H1 (cell line): ENCODE results near the gene CPLANE2. TPM values are rescaled to one million over a fixed set of nuclear protein-coding genes. Genes with fewer than 3 reads are reported as not detected.

Experiments used
- CTCF ChIA-PET: fragments of 300-600 bp; sonication (Branson Sonifier 250); formaldehyde crosslinking; loops from one replicate; lab custom pipeline; 2021; ENCODE audit not compliant: partially characterized antibody; lab: Charles Lee
- POLR2A ChIA-PET: fragments of 300-600 bp; sonication (Branson Sonifier 250); formaldehyde crosslinking; loops from one replicate; lab custom pipeline; 2021; ENCODE audit warnings: inconsistent platforms; ENCODE audit not compliant: partially characterized antibody; lab: Charles Lee
- DNase-seq, 2 experiments: peaks; one replicate each; pipeline versions ENCODE4 v3.0.0 to v3.0.0-alpha.2; 2010 to 2022; ENCODE audit warnings: low spot score in 2 of 2, low read depth in 1 of 2, mixed read lengths in 1 of 2
- FAIRE-seq: peaks from 2 replicates; lab custom pipeline; 2011; peaks lifted over from hg19 to GRCh38; lab: Jason Lieb, UNC
- H2AFZ ChIP-seq: 2 replicates; pipeline ENCODE4 v1.8.1; 2012; ENCODE audit warnings: low read length, inconsistent platforms
- H2AK5ac ChIP-seq: 2 replicates; pipeline ENCODE4 v1.6.1; 2013; ENCODE audit warnings: low read depth, low read length
- H2BK120ac ChIP-seq: replicated peaks from 2 replicates; pipeline ENCODE3; 2013; ENCODE audit warnings: low read depth, low read length, inconsistent platforms
- H2BK12ac ChIP-seq: 2 replicates; pipeline ENCODE4 v1.6.1; 2013; ENCODE audit warnings: low read depth, low read length
- H2BK15ac ChIP-seq: 2 replicates; pipeline ENCODE4 v1.6.1; 2013; ENCODE audit warnings: low read length
- H2BK20ac ChIP-seq: 2 replicates; pipeline ENCODE4 v1.6.1; 2013; ENCODE audit warnings: low read length
- H2BK5ac ChIP-seq: 2 replicates; pipeline ENCODE4 v1.6.1; 2013; ENCODE audit warnings: low read depth, low read length
- H3K14ac ChIP-seq: 2 replicates; pipeline ENCODE4 v1.6.1; 2013; ENCODE audit warnings: inconsistent platforms; ENCODE audit not compliant: insufficient read length
- H3K18ac ChIP-seq: 2 replicates; pipeline ENCODE4 v1.6.1; 2013; ENCODE audit warnings: low read length; ENCODE audit errors: extremely low read depth
- H3K23ac ChIP-seq: 2 replicates; pipeline ENCODE4 v1.6.1; 2013; ENCODE audit warnings: inconsistent platforms; ENCODE audit not compliant: insufficient read length
- H3K23me2 ChIP-seq: 2 replicates; pipeline ENCODE4 v1.6.1; 2013; ENCODE audit warnings: low read depth, low read length
- H3K27ac ChIP-seq: 2 replicates; pipeline ENCODE4 v1.6.1; 2011; ENCODE audit warnings: low read depth, low read length, inconsistent platforms
- H3K27me3 ChIP-seq, 4 experiments: replicated peaks in 1 of 4; 1 replicate in 1 of 4; 2 replicates in 3 of 4; pipeline versions ENCODE4 v1.6.1 to v1.8.1; 2011 to 2013; ENCODE audit warnings: low read length in 3 of 4, mild to moderate bottlenecking in 3 of 4, inconsistent platforms in 2 of 4, mixed read lengths in 2 of 4, moderate library complexity in 1 of 4; ENCODE audit not compliant: control insufficient read depth in 3 of 4, insufficient read depth in 3 of 4; ENCODE audit errors: extremely low read depth in 1 of 4
- H3K36me3 ChIP-seq, 4 experiments: 2 replicates each; pipeline versions ENCODE4 v1.6.1 to v1.8.1; 2011 to 2013; ENCODE audit warnings: mild to moderate bottlenecking in 4 of 4, low read length in 3 of 4, moderate library complexity in 2 of 4, control low read depth in 1 of 4, inconsistent platforms in 1 of 4; ENCODE audit not compliant: insufficient read depth in 4 of 4, control insufficient read depth in 2 of 4
- H3K4ac ChIP-seq: replicated peaks from 2 replicates; pipeline ENCODE3; 2013; ENCODE audit warnings: low read length, low read depth, mixed read lengths, inconsistent platforms; ENCODE audit not compliant: insufficient read length
- H3K4me1 ChIP-seq, 4 experiments: replicated peaks in 1 of 4; 1 replicate in 1 of 4; 2 replicates in 3 of 4; pipeline versions ENCODE4 v1.6.1 to v1.8.1; 2011 to 2013; ENCODE audit warnings: low read length in 3 of 4, inconsistent platforms in 2 of 4, mixed read lengths in 1 of 4; ENCODE audit not compliant: insufficient read depth in 4 of 4, control insufficient read depth in 3 of 4
- H3K4me2 ChIP-seq, 2 experiments: 2 replicates each; pipeline versions ENCODE4 v1.6.1 to v1.8.1; 2011 to 2013; ENCODE audit warnings: low read depth in 2 of 2, low read length in 2 of 2, control low read depth in 1 of 2, inconsistent platforms in 1 of 2, mild to moderate bottlenecking in 1 of 2; ENCODE audit not compliant: insufficient read depth in 1 of 2
- H3K4me3 ChIP-seq, 4 experiments: fragments of 200-600, 300-600 bp in 1 of 4; sonication (generic), shearing (Covaris generic), sonication (Bioruptor Twin) in 1 of 4; 2 replicates each; pipeline versions ENCODE4 v1.5.1 to v1.8.1; 2011 to 2016; ENCODE audit warnings: low read length in 4 of 4, low read depth in 3 of 4, control low read depth in 2 of 4, inconsistent platforms in 2 of 4, mild to moderate bottlenecking in 2 of 4, mixed read lengths in 1 of 4, moderate library complexity in 1 of 4; ENCODE audit not compliant: insufficient read depth in 2 of 4; ENCODE audit errors: extremely low read depth in 1 of 4
- H3K56ac ChIP-seq: replicated peaks from 2 replicates; pipeline ENCODE3; 2013; ENCODE audit warnings: low read depth, mild to moderate bottlenecking, mixed read lengths, low read length, inconsistent platforms; ENCODE audit not compliant: insufficient read length
- H3K79me1 ChIP-seq: 2 replicates; pipeline ENCODE4 v1.6.1; 2013; ENCODE audit warnings: low read depth, low read length, control low read depth
- H3K79me2 ChIP-seq, 2 experiments: 2 replicates each; pipeline versions ENCODE4 v1.6.1 to v1.8.1; 2012 to 2013; ENCODE audit warnings: low read length in 2 of 2, mild to moderate bottlenecking in 2 of 2, inconsistent platforms in 1 of 2; ENCODE audit not compliant: insufficient read depth in 2 of 2, control insufficient read depth in 1 of 2
- H3K9ac ChIP-seq, 4 experiments: replicated peaks in 1 of 4; 1 replicate in 1 of 4; 2 replicates in 3 of 4; pipeline versions ENCODE4 v1.6.1 to v1.8.1; 2011 to 2013; ENCODE audit warnings: low read depth in 3 of 4, low read length in 3 of 4, control low read depth in 2 of 4, mild to moderate bottlenecking in 2 of 4, moderate library complexity in 2 of 4, inconsistent platforms in 1 of 4; ENCODE audit errors: extremely low read depth in 1 of 4
- H3K9me3 ChIP-seq, 2 experiments: 2 replicates each; pipeline versions ENCODE4 v1.6.1 to v1.8.1; 2012 to 2013; ENCODE audit warnings: mild to moderate bottlenecking in 2 of 2, moderate library complexity in 2 of 2, control low read depth in 1 of 2, inconsistent platforms in 1 of 2, low read depth in 1 of 2, low read length in 1 of 2, mixed read lengths in 1 of 2; ENCODE audit not compliant: insufficient read depth in 2 of 2
- H4K20me1 ChIP-seq, 2 experiments: replicated peaks in 1 of 2; 2 replicates each; pipeline versions ENCODE3 to v1.8.1; 2011 to 2013; ENCODE audit warnings: inconsistent platforms in 2 of 2, low read length in 2 of 2, mild to moderate bottlenecking in 1 of 2; ENCODE audit not compliant: insufficient read depth in 2 of 2, control insufficient read depth in 1 of 2
- H4K5ac ChIP-seq: 2 replicates; pipeline ENCODE4 v1.6.1; 2013; ENCODE audit warnings: low read length, low read depth, mixed read lengths, inconsistent platforms; ENCODE audit not compliant: insufficient read length
- H4K8ac ChIP-seq: 2 replicates; pipeline ENCODE4 v1.8.0; 2013; ENCODE audit warnings: mild to moderate bottlenecking, moderate library complexity, low read length, inconsistent platforms; ENCODE audit not compliant: insufficient read depth; ENCODE audit errors: extremely low read depth
- H4K91ac ChIP-seq: replicated peaks from 2 replicates; pipeline ENCODE3; 2013; ENCODE audit warnings: low read length, mixed read lengths, inconsistent platforms; ENCODE audit not compliant: insufficient read length
- CTCF ChIP-seq, 3 experiments: IDR thresholded peaks; 1 replicate in 2 of 3; 2 replicates in 1 of 3; pipeline versions ENCODE4 v1.5.1 to v1.6.1; 2011; ENCODE audit warnings: low read length in 3 of 3, mild to moderate bottlenecking in 3 of 3, inconsistent platforms in 2 of 3, low read depth in 1 of 3, moderate library complexity in 1 of 3; ENCODE audit not compliant: insufficient read depth in 1 of 3; ENCODE audit errors: control extremely low read depth in 1 of 3
- JUN ChIP-seq: IDR thresholded peaks from 2 replicates; pipeline ENCODE4 v1.6.1; 2011; ENCODE audit warnings: low read depth, mild to moderate bottlenecking, improper control_type of control experiment, low read length
- SIRT6 ChIP-seq: IDR thresholded peaks from one replicate; pipeline ENCODE4 v1.7.1; 2012; ENCODE audit warnings: low read length, inconsistent platforms
- WGBS, 2 experiments: shearing (Covaris generic) in 1 of 2; methylation state at CpG; one replicate each; pipeline versions ENCODE4 v1.1.6 to v1.1.7; 2013 to 2015; ENCODE audit warnings: low lambda C conversion rate in 2 of 2, mixed read lengths in 2 of 2, inconsistent platforms in 1 of 2, low coverage in 1 of 2, missing lambda C conversion rate in 1 of 2; ENCODE audit not compliant: insufficient replicate concordance in 2 of 2, insufficient coverage in 1 of 2, insufficient read length in 1 of 2; ENCODE audit errors: extremely low coverage in 1 of 2, missing lambda C conversion rate in 1 of 2; 5-methylcytosine and 5-hydroxymethylcytosine counted together
- polyA plus RNA-seq, 7 experiments: library from polyadenylated mRNA; depleted of rRNA in 3 of 7; stranded (reverse) in 5 of 7; unstranded in 2 of 7; fragments of >200 nt in 5 of 7; fragments of 200-250 nt in 2 of 7; gene quantifications; 1 replicate in 5 of 7; 2 replicates in 1 of 7; 4 replicates in 1 of 7; pipeline versions ENCODE4 v1.2.1 to v1.2.3, GENCODE V29; 2011 to 2013; ENCODE audit warnings: missing spikeins in 2 of 7, mixed read lengths in 2 of 7
- total RNA-seq: library from RNA; stranded (reverse); fragmentation: NEBNext Ultra II Directional; extraction: Animal tissue kit (Norgen Biotek cat#: 25700); gene quantifications from 2 replicates; pipeline ENCODE4 v1.2.1, GENCODE V29; 2021

The CPLANE2 gene
- total and polyA plus RNA-seq, 2 of the 8 experiments (the other 6 are each of a cell fraction or from before 2014, with no cell fraction given) = 2.3 to 2.5 TPM

GRCh38 chr1:16184557-16185303 is 52.3 kb downstream of the CPLANE2 start:
- POLR2A ChIA-PET = interaction anchor here (0.6 to 1.7 kb wide), 3 partner anchors 33 to 151 kb away, joined by 3 to 4 read pairs (median 4); partner anchors contain the start of gene FAM131C
- no peak for FAIRE-seq

More at GRCh38 chr1:16184557-16185303, 52.3 kb downstream of the CPLANE2 start:
- H3K27ac ChIP-seq = 0 out of 2 replicates have a peak overlapping the region, but pooled peaks have one; percentile 15
- H2BK12ac ChIP-seq = peak overlapping the region; percentile 98; the same call in 1 of the 2 replicates
- no peak overlapping the region for H3K56ac ChIP-seq
- no peak overlapping the region for H3K4ac ChIP-seq
- peak overlapping the region; percentile 32; the same call in 1 of the 2 replicates for H3K18ac ChIP-seq
- no peak overlapping the region; the same call in 1 of the 2 replicates for H2AFZ ChIP-seq
- H4K91ac ChIP-seq = peak overlapping the region; percentile 41
- peak overlapping the region; percentile 83 for H2BK5ac ChIP-seq
- 88% methylated on average over 10 of the region's 10 CpGs; no CpG with 5 or more reads in 1 of the 2 experiments for WGBS, 2 experiments
- no peak overlapping the region for H3K23ac ChIP-seq
- H3K79me2 ChIP-seq = no peaks in the 10 kb centered on the region
- H3K14ac ChIP-seq = no peak overlapping the region
- H2BK15ac ChIP-seq = peak overlapping the region; percentile 92; the same call in 1 of the 2 replicates
- H3K4me3 ChIP-seq = no peak overlapping the region
- no peak overlapping the region for H4K5ac ChIP-seq
- peak overlapping the region; percentile 99; the same call in 1 of the 2 replicates for H2BK20ac ChIP-seq
- H3K36me3 ChIP-seq = no peaks in the 10 kb centered on the region
- TF ChIP-seq JUN (no peak), CTCF (IDR thresholded peaks at IDR 0.05; ENCODE audit: control extremely low read depth in 1 of 3, insufficient read depth in 1 of 3, low read depth in 1 of 3, low read length in 3 of 3) (no peak), SIRT6 (no peak)
- no peaks in the 10 kb centered on the region for H3K79me1 ChIP-seq
- H3K9ac ChIP-seq = no peak overlapping the region
- no peaks in the 10 kb centered on the region for H4K20me1 ChIP-seq
- no peak for DNase-seq
- H3K4me2 ChIP-seq = no peak overlapping the region
- peak overlapping the region; percentile 58; the same call in 1 of the 2 replicates for H2AK5ac ChIP-seq
- H4K8ac ChIP-seq = peak overlapping the region; percentile 31; the same call in 1 of the 2 replicates
- H3K4me1 ChIP-seq = peaks cover 4 to 11% (median 8%) of the 10 kb centered on the region in 4 experiments; a peak in 6 of 7 replicates
- CTCF ChIA-PET = interaction anchor here (0.6 to 17.1 kb wide), 8 partner anchors 16 to 130 kb away, joined by 3 to 569 read pairs (median 4); partner anchors contain the start of gene FAM131C
- no peaks in the 10 kb centered on the region for H3K9me3 ChIP-seq
- H2BK120ac ChIP-seq = no peak overlapping the region
- no peaks in the 10 kb centered on the region for H3K23me2 ChIP-seq
- no peaks in the 10 kb centered on the region; a peak in 1 of 7 replicates for H3K27me3 ChIP-seq
